Activated naive CD4-positive, alpha-beta T cell (primary cell): Measurements from ENCODE around the gene AZU1.
A peak's percentile ranks its signal among the peaks of the same experiment; 100 is the strongest.

Experiments used
- DNase-seq, 4 experiments: peaks; one replicate each; lab custom pipeline; 2025; lab: John Stamatoyannopoulos, UW

Gene AZU1

DNA sequence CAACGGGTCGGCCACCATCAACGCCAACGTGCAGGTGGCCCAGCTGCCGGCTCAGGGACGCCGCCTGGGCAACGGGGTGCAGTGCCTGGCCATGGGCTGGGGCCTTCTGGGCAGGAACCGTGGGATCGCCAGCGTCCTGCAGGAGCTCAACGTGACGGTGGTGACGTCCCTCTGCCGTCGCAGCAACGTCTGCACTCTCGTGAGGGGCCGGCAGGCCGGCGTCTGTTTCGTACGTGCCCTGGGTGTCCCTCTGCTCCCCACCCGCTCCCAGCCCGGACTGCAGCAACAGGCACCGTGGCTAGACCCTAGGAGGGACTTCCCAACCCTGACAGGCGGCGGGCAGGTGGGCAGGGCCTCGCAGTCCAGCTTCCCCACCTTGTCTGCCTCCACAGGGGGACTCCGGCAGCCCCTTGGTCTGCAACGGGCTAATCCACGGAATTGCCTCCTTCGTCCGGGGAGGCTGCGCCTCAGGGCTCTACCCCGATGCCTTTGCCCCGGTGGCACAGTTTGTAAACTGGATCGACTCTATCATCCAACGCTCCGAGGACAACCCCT, 28.0 kb downstream of the AZU1 start:
- no peak for DNase-seq

DNA sequence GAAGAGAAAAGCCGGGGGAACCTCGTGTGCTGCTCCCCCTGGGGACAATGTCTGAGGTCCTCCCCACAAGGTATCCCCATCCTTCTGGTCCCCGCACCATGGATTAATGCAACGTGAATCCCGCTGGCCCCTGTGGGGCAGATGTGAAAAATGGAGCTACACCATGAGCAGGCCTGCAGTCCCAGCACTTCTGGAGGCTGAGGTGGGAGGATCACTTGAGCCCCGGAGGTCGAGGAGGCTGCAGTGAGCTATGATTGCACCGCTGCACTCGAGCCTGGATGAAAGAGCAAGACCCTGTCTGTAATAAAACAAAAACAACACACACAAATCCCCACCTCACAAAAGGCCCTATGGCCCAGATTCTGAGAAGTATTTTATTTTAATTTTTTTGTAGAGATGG, 30.6 kb downstream of the AZU1 start:
- no peak for DNase-seq

DNA sequence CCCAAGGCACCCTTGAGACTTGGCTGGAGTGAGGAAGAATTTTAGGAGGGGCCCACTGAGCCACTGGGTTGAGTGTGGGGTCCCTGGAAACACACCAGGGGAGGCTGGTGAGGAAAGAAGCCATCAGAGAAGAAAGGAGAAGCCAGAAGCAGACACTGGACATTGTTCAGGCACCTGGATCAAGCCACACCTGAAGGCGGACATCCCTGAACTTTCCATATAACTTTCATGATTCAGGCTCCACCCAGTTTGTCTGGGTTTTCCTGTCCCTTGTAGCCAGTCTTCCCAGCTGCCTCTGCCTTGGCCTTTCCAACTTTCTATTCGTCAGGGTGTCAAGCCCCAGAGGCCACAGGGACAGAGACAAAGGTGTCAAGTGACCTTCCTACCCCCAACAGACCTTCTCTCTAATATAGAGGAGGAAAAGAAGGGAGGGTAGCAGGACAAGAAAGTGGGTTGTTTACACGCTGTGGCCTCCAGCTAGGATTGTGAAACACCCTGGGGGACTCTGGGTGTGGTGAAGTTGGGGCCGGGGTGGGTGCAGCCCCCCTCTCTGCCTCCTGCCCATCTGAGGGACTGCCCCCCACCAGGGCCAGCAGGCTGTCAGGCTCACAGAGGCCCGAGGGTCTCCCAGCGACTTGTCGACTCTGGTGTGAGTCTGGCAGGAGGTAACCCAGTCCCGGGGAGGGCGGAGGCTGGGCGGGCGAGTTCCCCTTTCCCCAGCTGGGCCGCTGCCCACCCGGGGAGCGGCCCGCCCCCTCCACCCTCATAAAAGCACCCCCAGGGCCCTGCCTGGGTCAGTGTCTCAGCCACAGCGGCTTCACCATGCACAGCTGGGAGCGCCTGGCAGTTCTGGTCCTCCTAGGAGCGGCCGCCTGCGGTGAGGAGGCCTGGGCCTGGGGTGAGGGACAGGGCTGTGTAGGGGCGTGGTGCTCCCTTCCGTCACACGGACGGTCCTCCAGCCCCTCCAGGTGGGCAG, 31.5 kb downstream of the AZU1 start, which contains the start of gene CFD:
CFD (plus strand) TSS at position 797 of the 976 bp plus-strand sequence; CDS start at position 823, 26 bp downstream.
- no peak for DNase-seq

DNA sequence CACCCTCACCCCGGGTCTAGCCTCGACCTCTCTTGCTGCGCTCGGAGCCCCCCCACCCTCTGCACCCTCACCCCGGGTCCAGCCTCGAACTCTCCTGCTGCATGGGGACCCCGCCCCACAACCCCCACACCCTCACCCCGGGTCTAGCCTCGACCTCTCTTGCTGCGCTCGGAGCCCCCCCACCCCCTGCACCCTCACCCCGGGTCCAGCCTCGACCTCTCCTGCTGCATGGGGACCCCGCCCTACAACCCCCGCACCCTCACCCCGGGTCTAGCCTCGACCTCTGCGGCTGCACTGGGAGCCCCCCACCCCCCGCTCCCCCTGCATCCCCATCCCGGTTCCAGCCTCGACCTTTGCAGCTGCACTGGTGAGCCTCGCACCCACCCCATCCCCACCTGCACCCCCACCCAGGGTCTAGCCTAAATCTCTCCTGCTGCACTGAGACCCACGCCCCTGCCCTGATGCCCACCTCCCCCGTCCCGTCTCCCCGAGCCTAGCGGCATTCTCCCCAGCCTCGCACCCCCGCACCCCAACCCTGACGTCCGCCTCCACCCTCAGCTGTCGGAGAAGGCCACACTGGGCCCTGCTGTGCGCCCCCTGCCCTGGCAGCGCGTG, 33.6 kb downstream of the AZU1 start:
- no peak for DNase-seq

DNA sequence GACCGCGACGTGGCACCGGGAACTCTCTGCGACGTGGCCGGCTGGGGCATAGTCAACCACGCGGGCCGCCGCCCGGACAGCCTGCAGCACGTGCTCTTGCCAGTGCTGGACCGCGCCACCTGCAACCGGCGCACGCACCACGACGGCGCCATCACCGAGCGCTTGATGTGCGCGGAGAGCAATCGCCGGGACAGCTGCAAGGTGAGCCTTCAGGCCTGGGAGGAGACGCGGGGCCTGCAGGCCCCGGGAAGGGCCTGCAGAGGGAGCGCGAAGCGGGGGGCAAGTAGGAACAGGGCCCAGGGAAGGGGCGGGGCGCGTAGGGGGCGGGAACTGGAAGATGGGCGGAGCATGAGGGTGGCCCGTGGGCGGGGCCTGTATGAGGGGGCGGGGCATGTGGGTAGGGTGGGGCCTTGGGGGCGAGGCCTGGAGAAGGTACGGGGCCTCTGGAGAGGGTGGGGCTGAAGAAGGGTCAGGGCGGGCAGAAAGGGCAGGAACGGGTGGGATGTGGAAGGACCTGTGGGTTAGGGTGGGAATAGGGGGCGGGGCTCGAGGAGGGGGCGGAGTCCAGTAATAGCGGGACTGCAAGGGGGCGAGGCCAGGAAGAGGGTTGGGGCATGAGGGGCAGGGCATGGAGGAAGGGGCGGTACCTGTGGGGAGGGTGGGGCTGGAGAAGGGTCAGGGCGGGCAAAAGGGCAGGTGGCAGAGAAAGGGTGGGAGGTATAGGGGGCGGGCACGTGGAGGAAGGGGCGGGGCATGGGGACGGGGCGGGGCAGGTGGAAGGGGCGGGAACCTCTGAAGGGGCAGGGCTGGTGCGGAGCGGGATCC, 34.3 kb downstream of the AZU1 start:
- DNase-seq: peak; percentile 27 to 67 (median 54)

DNA sequence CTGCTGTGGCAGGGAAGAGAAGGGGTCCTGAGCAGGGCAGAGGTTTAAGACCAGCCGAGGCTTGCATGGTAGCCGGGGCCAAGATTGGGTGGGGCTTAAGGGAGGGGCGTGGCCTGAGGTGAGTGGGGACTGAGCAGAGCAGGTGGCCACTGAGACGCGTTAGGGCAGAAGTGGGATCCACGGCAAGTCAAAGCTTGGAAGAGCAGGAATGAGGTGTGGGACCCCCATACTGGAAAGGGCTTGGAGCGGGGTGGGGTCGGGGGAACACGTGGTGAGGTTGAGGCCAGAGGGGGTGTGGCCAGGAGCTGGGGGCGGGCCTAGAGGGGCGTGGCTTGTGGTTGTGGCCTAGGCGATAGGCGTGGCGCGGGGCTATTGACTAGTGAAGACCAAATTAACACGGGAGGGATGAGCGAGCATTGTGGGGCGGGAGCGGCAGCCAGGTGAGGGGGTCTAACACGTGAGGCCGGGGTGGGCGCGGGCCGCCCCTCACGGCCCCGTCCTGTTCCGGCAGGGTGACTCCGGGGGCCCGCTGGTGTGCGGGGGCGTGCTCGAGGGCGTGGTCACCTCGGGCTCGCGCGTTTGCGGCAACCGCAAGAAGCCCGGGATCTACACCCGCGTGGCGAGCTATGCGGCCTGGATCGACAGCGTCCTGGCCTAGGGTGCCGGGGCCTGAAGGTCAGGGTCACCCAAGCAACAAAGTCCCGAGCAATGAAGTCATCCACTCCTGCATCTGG, 35.1 kb downstream of the AZU1 start:
- DNase-seq: peak; percentile 34 to 77 (median 63)

DNA sequence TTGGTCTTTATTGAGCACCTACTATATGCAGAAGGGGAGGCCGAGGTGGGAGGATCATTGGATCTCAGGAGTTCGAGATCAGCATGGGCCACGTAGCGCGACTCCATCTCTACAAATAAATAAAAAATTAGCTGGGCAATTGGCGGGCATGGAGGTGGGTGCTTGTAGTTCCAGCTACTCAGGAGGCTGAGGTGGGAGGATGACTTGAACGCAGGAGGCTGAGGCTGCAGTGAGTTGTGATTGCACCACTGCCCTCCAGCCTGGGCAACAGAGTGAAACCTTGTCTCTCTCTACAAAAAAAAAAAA, 35.6 kb downstream of the AZU1 start:
- no peak for DNase-seq

DNA sequence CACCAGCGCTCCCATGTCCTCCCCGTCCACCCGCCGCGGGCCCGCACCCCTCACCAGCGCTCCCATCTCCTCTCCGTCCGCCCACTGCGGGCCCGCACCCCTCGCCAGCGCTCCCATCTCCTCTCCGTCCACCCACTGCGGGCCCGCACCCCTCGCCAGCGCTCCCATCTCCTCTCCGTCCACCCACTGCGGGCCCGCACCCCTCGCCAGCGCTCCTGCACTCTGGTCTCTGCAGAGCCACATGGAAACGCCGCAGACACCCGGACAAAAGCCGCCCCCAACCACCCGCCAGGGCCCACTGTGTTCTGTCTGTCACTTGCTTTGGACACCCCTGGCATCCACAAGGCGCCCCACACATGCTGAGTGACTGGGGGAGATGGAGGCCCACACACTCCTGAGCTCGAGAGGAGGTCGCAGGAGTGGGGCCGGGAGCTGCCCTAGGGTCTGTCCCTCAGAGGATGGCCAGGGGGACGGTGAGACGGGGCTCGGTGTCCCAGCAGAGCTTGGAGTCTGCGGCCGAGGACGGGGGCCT, 39.2 kb downstream of the AZU1 start:
- no peak for DNase-seq

DNA sequence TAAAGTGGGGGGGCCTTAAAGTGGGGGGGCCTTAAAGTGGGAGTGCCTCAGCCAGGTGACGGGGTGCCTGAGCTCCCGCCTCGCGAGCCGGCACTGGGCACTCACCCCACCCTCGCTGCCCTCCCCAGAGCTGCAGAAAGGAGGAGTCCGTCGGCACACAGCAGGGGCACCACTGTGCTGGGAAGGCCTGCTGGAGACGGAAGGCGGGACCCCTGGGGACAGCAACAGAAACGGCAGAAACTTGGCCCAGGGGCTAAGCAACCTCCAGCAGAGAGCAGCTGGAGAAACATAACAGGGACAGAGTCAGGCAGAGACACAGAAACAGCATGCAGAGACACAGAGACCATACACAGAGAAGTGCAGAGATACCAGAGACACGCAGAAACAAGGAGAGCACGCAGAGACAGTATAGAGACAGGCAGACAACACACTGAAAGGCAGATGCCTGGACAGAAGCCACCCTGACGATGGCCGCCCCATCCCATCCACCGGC, 39.7 kb downstream of the AZU1 start:
- no peak for DNase-seq

DNA sequence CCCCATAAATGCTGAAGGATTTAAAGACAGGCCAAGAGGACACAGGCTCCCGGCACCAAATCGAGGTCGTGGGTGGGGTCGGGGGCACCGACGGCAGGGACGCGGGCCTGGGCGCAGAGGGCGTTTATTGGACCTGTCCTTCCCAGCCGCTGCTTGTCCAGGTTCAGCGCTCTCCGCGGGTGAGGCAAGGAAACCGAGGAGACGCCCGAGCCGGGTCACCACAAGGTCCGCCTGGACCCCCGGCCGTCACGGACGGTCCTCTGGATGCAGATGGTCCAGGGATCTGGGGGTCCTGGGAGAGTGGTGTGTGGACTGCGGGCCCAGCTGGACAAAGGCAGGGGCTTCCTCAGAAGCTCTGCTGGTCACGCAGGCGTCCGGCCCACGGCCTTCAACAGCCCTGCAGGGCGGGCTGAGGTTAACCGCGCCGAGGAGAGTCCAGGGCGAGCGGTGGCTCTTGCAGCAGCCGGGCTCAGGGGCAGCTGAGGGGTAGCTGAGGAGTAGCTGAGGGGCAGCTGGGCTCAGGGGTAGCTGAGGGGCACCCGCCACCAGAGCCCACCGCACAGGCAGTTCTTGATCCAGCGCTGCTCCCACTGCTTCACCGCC, 40.3 kb downstream of the AZU1 start:
- DNase-seq: no peak

DNA sequence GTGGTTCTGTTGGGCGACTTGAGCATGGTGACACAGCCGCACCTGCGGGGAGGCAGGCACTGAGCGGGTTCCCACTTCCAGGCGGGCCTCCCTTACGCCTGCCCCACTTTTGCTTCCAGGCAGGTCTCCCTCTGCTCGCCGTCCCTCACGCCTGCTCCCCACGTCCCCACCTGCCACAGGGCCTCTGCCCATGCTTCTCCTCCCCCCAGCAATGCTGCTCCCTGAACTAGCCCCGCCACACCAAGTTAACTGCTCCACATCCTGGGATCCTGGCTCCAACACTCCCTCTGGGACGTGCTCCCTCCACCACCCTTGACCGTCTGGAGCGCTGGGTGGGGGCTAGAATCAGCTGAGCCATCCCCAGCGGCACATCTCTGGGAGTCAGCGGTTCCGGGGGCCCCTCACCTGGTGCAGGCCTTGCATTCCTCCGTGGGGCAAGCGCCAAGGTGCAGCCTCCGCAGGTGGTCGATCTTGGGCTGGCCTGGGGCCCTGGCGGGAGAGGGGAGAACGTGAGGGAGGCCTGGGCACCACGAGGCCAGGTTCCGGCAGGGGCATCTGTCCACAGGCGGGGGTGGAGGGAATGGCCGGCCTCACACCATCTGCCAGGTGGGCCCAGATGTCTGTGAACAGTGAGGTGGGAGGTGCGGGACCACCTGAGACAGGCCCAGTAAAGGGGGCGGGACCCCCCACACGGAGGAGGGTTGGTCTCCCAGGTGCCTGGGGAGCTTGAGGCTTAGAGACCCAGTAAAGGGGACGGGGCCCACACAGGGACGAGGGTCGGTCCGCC, 41.0 kb downstream of the AZU1 start:
- no peak for DNase-seq

DNA sequence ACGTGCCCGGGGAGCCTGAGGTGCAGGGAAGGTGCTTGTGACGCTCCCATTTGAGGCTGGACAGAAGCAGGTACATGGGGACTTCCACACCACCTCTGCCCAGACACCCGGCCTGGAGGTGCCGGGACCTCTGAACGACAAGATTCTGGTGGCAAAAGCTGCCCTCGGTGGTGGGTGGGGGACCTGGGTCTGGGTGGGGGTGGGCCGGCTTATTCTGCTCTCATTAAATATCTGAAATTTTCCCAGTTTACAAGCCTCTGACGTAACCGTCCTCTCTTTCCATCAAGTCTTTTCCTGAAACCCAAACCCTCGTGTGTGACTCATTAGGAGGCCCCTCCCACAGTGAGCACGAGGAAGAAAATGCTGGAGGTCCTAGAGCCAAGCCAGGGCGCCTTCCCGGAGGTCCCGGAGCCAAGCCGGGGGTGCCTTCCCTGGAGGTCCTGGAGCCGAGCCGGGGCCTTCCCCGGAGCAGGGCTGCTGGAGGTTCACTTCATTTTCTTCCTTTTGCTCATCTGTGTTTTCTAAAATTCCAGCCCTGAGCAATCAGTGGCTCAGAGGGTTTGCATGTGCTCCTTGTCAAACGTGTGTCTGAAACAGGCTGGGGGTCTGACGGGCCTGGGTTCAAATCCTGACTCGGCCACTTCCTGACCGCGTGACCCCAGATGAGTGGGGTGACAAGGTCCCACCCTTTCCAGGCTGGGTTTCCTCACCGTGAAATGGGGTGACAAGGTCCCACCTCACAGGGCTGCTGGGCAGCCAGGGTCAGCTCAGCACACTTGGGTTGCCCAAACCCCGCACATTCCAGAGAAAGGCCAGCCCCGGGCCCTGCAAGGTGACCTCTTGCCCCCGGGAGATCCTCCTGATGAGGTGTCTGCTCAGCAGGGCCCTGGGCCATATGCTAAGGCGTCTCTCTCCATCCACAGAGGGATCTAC, 41.9 kb downstream of the AZU1 start:
- DNase-seq: no peak

DNA sequence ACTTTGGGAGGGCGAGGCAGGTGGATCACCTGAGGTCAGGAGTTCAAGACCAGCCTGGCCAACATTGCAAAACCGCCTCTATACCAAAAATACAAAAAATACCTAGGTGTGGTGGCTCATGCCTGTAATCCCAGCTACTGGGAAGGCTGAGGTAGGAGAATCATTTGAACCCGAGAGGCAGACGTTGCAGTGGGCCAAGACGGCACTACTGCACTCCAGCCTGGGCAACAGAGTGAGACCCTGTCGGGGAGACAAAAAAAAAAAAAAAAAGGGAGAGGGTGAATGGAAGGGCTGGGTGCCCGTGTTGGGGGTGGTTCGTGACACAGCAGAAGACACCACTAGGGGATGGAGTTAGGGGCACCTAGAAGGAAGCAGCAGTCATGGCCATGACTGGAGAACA, 42.7 kb downstream of the AZU1 start:
- DNase-seq: no peak

DNA sequence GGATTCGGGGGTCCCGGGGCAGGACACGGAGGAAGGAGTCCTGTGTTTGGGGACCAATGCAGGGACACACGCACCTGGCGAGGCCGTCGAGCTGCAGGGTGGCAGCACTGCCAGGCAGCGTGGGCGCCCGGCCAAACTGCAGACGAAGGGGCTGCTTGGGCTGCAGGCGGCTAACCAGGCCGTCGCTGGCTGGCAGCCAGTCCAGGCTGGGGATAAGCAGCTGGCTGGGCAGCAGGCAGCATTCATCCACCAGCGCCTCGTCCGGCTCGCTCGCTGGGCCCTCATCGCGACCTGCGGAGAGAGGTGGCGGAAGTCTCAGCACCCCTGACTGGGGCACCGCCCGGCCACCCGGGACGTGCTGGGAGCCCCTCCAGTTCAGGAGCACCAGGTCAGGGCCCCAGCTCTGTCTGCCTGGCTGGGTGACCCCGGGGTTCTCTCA, 43.3 kb downstream of the AZU1 start:
- no peak for DNase-seq

DNA sequence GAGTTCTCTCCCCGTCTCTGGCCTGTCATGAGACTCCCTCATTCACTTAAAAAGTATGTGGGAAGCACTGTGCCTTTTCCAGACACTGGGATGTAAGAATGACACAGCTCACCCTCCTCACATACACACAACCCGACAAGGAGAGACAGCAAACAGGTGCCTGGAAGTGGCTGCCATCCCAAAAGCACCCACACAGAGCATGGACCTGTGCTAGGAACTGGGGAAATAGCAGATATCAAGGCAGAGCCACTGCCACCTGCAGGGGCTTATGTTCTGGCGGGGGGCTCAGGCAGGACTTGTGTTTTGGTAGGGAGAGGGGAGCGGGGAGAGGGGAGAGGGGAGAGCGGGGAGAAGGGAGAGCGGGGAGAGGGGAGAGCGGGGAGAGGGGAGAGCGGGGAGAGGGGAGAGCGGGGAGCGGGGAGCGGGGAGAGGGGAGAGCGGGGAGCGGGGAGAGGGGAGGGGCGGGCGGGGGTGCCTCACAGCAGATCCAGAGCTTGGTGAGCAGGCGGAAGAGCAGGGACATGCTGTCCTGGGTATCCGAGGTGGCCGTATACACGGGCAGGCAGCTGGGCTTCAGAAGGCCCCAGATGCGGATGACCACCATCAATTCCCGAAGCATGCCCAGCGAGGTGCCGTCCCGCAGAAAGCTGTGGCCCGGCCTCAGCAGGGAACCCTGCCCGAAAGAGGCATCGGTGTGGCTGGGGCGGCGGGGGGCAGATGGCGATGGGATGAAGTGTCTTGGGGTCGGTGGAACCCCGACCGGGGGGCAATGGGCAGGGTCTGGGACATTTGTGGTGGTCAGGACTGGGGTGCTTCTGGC, 44.0 kb downstream of the AZU1 start:
- no peak for DNase-seq

DNA sequence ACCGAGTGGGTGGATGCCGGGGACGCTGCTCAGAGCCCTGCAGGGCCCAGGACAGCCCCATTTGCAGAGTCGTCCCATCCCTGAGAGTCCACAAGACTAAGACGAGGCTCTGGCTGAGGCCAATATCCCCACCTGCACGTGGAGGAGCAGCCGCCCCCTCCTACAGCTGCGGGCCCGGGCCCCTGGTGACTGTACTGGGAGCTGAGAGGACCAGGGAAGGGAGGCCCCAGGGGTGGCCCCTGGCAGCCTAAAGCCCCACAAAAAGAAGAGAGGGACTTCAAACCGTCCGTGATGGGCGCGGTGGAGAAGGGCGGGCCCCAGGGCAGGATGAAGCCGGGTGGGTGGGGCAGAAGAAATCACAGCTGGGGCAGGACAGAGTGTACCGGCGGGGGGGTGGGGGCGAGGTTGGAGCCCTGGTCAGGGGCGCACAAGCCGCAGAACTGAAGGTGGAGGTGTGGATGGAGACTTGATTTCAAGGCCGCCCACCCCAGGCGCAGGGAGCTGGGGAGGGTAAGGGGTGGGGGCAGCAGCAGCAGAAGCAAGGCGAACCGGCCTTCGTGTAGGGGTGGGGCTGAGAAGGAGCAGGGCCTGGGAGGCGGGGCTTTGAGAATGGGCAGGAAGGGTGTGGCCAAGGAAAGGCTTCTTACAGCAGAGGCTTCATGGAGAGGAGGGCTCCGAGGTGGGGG, 44.8 kb downstream of the AZU1 start:
- DNase-seq: peak in 3 of 4 experiments; percentile 27 to 77 (median 73)

DNA sequence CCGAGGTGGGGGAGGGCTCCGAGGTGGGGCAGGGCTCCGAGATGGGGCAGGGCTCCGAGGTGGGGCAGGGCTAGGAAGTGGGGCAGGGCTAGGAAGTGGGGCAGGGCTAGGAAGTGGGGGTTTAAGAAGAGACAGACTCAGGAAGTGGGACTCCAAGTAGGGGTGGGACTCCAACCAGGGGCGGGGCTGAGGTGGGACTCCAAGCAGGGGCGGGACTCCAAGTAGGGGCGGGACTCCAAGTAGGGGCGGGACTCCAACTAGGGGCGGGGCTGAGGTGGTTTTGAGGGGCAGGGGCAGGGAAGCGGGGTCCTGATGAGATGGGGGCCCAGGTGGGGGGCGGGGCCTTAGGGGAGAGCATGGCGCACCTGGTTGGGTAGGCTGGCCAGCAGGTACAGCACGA, 45.4 kb downstream of the AZU1 start:
- peak in 3 of 4 experiments; percentile 17 to 82 (median 73) for DNase-seq
